ENCODE results near the gene MAP3K20. TPM values are rescaled to one million over a fixed set of nuclear protein-coding genes. Genes with fewer than 3 reads are reported as not detected.
"Not testable (repeated sequence)": the region's sequence is repeated elsewhere in the genome, so short reads cannot be mapped to it uniquely, and the experiment has no call there.

Gene MAP3K20
- total RNA-seq, 2 donors from 2014 or later, result 22.6 to 38.9 TPM

DNA sequence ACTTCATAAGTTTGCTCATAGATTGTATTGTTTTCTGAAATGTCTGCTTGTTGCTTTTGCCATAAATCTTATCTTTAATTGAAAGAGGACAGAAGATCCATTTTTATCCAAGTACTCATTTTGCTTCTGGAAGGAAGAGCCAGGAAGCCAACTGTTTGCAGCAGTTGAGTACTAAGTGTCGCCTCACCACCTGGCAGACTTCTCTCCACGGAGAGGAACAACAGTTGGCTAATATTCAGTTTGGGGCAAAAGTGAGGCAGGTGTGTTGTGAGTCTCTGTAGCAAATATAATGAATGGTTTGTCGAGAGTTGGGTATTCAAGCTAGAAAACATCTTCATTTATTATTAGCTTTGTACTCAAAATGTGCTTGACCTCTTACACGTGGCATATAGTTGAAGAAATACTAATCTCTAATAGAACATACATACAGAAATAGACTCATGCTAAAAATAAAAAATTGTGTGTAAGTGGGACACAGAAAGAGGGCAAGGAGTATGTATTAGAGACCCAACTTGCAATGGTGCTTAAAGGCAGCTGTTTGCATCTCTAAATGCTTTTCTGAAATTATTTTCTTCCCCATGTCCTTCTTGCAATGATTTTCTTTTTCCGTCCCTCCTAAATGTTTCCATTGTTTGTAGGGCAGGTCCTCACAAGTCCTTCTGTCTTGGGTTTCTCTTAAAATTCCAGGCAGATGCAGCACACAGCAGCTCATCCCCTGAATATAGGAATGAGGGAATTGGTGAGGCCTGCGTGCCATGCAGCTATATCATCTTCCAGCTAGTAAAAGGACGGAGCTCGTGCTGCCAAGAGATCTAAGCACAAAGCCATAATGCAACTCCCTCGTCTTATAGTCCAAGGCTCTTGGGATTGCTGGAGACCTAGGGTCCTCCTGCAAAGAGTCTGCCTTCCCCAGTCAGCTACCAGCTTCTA is 44.8 kb upstream of the MAP3K20 start:
- no peak overlapping the region for H3K27ac ChIP-seq
- peaks cover 6% of the 10 kb centered on the region for H3K4me1 ChIP-seq
- no peaks in the 10 kb centered on the region for H3K9me3 ChIP-seq
- H3K36me3 ChIP-seq, result no peaks in the 10 kb centered on the region
- DNase-seq, result no peak
- no peaks in the 10 kb centered on the region for H3K27me3 ChIP-seq
- intact Hi-C loops (cut with DNase I), result no loop called here
- H3K9ac ChIP-seq (ENCODE audit: low read depth in 2 of 2, low read length in 2 of 2), result no peak overlapping the region
- no peak for TF ChIP-seq CTCF (IDR thresholded peaks at IDR 0.05)
- H3K4me3 ChIP-seq, result no peak overlapping the region

DNA sequence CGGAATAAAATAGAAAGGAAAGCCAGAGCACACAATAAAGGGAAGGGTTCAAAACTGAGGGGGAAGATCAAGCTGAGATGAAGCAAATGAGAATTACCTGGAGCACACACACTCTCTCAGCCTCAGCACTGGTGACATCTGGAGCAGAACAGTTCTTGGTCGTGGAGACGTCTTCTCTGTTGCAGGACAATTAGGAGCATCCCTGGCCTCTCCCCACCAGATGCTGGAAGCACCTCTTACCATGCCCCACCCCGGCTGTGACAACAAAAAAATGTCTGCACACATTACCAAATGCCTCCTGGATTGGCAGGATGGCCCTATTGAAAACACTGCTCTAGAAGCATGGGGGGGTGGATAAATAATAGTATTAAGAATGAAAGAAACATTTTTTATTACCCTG is 43.6 kb upstream of the MAP3K20 start:
- H3K9ac ChIP-seq (ENCODE audit: low read depth in 2 of 2, low read length in 2 of 2), result no peak overlapping the region
- no peak overlapping the region for H3K4me3 ChIP-seq
- H3K27ac ChIP-seq, result no peak overlapping the region
- H3K9me3 ChIP-seq, result no peaks in the 10 kb centered on the region
- DNase-seq, result no peak
- no peaks in the 10 kb centered on the region for H3K27me3 ChIP-seq
- no peak for TF ChIP-seq CTCF (IDR thresholded peaks at IDR 0.05)
- peaks cover 6% of the 10 kb centered on the region for H3K4me1 ChIP-seq
- intact Hi-C loops (cut with DNase I), result no loop called here
- H3K36me3 ChIP-seq, result no peaks in the 10 kb centered on the region

DNA sequence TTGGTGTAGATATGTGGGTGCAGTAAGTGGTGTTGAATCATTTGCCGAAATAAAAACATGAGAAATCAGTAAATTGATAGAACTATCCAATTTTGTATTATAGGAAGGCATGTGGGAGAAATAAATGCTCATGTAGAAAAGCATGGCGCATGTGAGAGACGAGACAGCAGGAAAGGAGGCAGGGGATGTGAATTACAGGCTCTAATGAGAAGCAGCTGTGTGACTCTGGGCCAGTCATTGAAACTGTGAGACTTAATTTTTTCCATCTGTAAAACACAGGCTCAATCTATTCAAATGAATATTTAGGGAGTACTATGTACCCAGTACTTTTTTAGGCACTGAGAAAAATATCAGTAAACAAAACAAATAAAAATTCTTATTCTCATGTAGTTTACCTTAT is 42.6 kb upstream of the MAP3K20 start:
- H3K9ac ChIP-seq (ENCODE audit: low read depth in 2 of 2, low read length in 2 of 2), result no peak overlapping the region

GRCh38 chr2:173034143-173034542 is 41.5 kb upstream of the MAP3K20 start:
- no peak overlapping the region for H3K27ac ChIP-seq
- H3K9ac ChIP-seq (ENCODE audit: low read depth in 2 of 2, low read length in 2 of 2), result no peak overlapping the region
- H3K4me3 ChIP-seq, result no peak overlapping the region
- no peaks in the 10 kb centered on the region for H3K27me3 ChIP-seq
- H3K36me3 ChIP-seq, result no peaks in the 10 kb centered on the region
- H3K9me3 ChIP-seq, result no peaks in the 10 kb centered on the region
- no peak for DNase-seq
- no peak for TF ChIP-seq CTCF (IDR thresholded peaks at IDR 0.05)
- H3K4me1 ChIP-seq, result no peaks in the 10 kb centered on the region
- intact Hi-C loops (cut with DNase I), result no loop called here

More for the DNA sequence above, 42.6 kb upstream of the MAP3K20 start:
- Histone ChIP-seq H3K4me1 (peaks cover under 1% of the 10 kb centered on the region), H3K4me3 (no peak overlapping the region), H3K9me3 (no peaks in the 10 kb centered on the region), H3K27me3 (no peaks in the 10 kb centered on the region), H3K27ac (no peak overlapping the region), H3K36me3 (no peaks in the 10 kb centered on the region)
- no peak for TF ChIP-seq CTCF (IDR thresholded peaks at IDR 0.05)
- intact Hi-C loops (cut with DNase I), result no loop called here
- no peak for DNase-seq

GRCh38 chr2:173037245-173038120 is 38.2 kb upstream of the MAP3K20 start:
- Histone ChIP-seq H3K36me3 (no peaks in the 10 kb centered on the region), H3K4me1 (no peaks in the 10 kb centered on the region), H3K27ac (no peak overlapping the region), H3K9ac (ENCODE audit: low read depth in 2 of 2, low read length in 2 of 2) (no peak overlapping the region), H3K4me3 (no peak overlapping the region), H3K9me3 (no peaks in the 10 kb centered on the region), H3K27me3 (no peaks in the 10 kb centered on the region)
- intact Hi-C loops (cut with DNase I), result no loop called here
- peak; percentile 57 for DNase-seq
- no peak for TF ChIP-seq CTCF (IDR thresholded peaks at IDR 0.05)

GRCh38 chr2:173038257-173038656 is 37.4 kb upstream of the MAP3K20 start:
- H3K4me1 ChIP-seq; H3K9me3 ChIP-seq; H3K27me3 ChIP-seq; DNase-seq; H3K9ac ChIP-seq (ENCODE audit: low read depth in 2 of 2, low read length in 2 of 2); H3K36me3 ChIP-seq; intact Hi-C loops (cut with DNase I); H3K4me3 ChIP-seq; H3K27ac ChIP-seq: not testable (repeated sequence)

Measured in colonic mucosa (tissue), 4 donors.